GM12801 (cell line): ENCODE results near the gene TTC28.

Source experiments
- CTCF ChIP-seq: IDR thresholded peaks from one replicate; pipeline ENCODE4 v1.5.1; 2011; ENCODE audit warnings: control low read depth; ENCODE audit not compliant: insufficient read length; ENCODE audit errors: extremely low read depth

Gene TTC28

DNA sequence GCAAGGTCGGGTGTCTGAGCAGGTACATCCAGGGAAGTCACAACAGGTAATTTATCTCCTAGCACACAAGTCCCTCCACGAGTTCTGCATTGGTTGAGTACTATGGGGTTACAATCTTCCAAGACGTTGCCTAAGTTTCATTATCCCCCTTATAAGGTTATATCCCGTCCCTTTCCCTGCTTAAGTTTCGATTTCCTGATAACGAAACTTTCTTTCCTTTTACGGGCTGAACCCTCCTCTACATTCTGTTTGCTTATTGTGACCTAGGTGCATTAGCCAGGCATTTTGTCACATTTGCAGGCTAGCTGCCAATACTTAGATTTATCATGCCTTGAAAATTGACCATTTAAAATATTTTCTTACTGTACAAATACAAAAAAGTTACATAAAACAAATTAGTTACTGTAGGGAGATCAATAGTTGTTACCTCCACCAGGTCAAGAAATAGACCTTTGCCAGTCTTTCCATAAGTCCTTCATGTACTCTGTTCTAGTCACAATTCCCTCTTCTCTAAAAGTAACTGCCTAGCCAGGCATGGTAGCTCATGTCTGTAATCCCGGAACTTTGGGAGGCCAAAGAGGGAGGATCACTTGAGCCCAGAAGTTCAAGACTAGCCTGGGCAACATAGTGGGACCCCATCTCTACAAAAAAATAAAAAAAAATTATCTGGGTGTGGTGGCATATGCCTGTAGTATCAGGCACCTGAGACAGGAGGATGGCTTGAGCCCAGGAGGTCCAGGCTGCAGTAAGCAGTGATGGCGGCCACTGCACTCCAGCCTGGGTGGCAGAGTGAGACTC lies 746.3 kb downstream of the TTC28 start:
- TF ChIP-seq CTCF: no peak

GRCh38 chr22:27930331-27931060 lies 749.1 kb downstream of the TTC28 start:
- no peak for TF ChIP-seq CTCF
